ENCODE measurements around the gene TSGA10IP.
A peak's percentile ranks its signal among the peaks of the same experiment; 100 is the strongest.

Gene TSGA10IP

DNA sequence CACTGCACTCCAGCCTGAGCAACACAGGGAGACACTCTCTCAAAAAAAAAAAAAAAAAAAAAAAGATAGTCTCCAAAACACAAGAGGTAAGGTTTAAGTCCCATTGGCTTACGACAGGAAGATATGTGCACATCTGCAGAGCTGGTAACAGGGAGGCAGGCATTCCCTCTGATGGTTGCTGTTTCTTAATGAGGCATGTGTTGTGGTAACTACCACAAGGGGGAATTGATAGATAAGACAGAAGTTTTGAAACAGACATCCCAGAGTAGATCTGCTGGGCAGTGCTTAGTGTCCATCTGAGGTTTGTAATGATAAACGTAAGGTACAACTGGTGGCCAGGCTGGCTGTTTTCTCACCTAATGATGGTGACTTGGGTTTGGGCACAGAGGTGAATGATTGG lies 52.0 kb downstream of the TSGA10IP start:
- H3K27ac ChIP-seq: no peak overlapping the region

DNA sequence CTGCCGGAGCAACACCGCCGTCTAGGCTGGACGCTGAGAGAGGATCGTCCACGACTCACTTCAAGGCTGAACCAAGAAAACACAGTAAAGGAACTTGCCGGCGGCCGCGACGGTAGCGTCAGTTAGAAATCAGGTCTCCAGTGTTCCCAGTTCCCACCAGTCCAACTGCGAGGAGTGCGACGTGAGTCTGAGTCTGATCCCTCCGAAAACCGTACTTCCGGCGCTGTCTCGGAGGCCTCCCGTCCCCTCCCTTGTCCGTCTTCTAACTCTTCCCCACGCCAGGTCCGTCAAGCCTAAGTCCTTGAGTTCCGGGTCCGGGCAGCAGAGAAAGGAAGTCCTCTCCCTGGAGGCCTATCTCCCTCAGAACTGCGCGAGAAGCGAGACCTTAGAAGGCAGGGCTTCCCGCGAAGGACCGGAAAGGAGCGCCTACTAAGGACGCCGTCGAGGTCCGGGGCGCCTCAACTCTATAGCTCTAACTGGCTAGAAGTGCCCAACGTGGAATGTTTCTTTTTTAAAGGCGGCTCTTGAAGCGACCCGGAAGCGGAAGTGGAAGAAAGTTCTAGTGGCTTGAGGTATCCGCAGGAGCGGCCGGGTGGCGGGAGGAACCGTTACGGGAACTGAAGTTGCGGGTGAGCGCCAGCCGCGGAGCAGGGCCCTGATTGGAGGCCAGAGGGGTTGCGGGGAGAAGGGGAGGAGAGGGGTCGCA lies 56.8 kb downstream of the TSGA10IP start, which contains the start of the genes BANF1 and EIF1AD:
Gene BANF1, plus strand, starts transcription at position 562 of the 706 bp plus-strand sequence. CDS start 748 bp downstream, outside the sequence.
Gene EIF1AD, minus strand, starts transcription at position 216 of the 706 bp plus-strand sequence. CDS start 1,768 bp downstream, outside the sequence.
- Histone ChIP-seq H3K27ac (peak within 1 kb of the TSS; percentile 43 to 98 (median 92)), H3K4me3 (peak within 1 kb of the TSS; percentile 54 to 96 (median 92))

More for the DNA sequence above, 52.0 kb downstream of the TSGA10IP start:
- H3K4me3 ChIP-seq: no peak overlapping the region

DNA sequence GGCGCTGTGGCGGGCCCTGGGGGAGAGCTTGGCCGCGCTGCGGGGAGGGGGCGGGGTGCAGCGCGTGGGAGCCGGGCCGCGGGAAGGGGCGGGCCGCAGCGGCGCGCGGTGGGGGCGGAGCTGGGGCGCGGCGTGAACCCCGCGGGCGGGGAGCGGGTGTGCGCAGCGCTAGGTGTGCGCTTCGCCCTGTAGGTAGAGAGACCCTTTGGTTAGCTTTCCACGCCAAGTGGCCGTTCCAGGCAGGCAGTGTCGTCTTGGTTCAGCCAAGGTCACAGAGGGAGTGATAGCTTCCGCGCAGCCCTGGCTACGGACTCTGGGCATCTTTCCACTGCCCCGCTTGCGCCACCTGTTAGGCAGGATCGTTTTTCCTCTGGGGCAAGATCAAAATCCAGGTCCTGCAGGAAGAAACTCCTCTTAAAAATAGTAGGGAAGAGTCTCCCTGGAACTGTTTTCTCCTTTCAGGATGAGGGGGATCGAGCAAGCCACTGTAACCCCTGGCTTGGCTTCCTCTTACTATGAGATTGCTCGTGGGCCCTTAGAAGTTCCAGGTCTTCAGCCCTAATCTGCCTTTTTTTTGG lies 57.5 kb downstream of the TSGA10IP start:
- peak overlapping the region; percentile 43 to 98 (median 92) for H3K27ac ChIP-seq
- H3K4me3 ChIP-seq: peak overlapping the region; percentile 54 to 96 (median 92)

DNA sequence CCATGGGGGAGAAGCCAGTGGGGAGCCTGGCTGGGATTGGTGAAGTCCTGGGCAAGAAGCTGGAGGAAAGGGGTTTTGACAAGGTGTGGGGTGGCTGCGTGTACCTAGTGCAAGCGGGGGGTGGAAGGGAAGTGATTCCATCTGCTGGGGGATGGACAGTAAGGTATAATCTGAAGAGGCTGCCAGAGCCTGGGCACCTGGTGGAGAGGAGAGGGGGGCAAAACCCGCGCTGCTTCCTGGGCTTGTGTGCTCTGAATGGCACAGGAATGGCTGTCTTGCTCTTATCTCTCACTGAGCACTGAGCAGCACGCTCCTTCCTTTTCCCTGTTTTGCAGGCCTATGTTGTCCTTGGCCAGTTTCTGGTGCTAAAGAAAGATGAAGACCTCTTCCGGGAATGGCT lies 58.0 kb downstream of the TSGA10IP start:
- Histone ChIP-seq H3K4me3 (peak overlapping the region; percentile 54 to 96 (median 92)), H3K27ac (peak overlapping the region in 16 of 21 experiments; percentile 86 to 98 (median 92))

DNA sequence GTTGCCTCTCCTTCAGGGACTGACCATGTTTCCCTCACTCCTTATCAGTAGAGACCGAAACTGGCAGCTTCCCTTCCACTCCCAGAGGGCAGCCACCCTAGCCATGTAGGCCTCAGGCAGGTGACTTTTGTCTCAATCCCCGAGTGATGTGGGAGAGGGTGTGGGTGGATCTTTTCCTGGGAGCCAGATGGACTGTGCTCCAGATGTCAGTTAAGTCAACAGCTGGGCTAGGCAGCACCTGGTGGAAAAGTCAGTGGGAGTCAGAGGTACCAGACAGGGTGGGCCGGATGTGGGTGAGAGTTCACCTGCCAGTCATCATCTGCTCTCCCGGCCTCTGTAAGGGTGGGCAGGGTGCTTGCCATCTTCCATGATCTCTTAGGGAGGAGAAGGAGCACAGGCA lies 58.9 kb downstream of the TSGA10IP start:
- H3K4me3 ChIP-seq: no peak overlapping the region

DNA sequence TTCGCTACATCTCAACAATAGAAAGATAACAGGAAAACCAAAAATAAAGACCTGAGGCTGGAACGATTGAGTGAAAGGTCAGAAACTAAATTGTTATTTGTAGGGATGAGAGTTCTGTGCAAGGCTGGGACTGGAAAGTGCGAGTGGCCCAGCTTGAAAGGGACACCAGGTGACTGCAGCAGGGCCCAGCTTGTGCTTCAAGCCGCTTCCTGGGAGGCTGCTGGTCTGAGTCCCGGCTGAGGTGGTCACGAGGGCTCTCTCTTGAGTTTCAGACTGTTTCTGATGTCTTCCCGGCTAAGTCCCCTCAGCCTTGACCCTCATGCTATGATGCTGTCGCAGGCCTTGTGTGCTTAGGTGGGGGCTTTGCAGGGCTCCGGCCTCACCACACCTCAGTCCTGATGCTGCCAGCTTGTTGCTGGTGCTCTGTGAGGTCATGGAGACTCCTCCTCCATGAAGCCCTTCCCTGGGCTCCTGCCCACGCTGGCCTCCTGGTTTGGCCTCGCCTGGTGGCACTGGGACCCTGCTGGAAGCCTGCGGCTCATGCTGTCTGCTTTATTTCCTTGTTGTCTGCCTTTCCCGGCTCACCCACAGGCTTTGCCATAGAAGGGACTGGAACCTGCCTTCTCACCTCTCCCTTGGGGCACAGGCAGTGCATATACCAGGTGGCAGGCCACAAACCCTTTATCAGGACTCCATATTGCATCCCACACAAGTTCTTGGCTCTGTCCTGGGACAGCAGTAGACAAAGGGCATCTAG lies 61.0 kb downstream of the TSGA10IP start:
- Histone ChIP-seq H3K4me3 (no peak overlapping the region), H3K27ac (peak overlapping the region in 2 of 21 experiments; percentile 0 to 71)

More for the DNA sequence above, 58.9 kb downstream of the TSGA10IP start:
- no peak overlapping the region for H3K27ac ChIP-seq

DNA sequence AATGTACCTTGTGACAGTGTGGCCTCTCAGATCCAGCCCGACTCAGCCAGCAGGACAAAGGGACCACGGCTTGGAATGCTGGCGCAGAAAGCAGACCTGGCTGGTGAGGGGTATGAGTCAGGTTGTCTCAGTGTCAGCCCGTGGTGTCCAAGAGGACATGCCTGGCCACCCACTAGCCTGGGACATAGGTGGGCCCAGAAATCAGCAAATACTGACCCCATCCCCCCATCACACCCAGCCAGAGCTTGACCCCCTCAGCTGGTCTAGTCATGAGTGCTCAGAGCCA lies 61.6 kb downstream of the TSGA10IP start:
- Histone ChIP-seq H3K4me3 (no peak overlapping the region), H3K27ac (peak overlapping the region in 3 of 21 experiments; percentile 0 to 71 (median 3))

DNA sequence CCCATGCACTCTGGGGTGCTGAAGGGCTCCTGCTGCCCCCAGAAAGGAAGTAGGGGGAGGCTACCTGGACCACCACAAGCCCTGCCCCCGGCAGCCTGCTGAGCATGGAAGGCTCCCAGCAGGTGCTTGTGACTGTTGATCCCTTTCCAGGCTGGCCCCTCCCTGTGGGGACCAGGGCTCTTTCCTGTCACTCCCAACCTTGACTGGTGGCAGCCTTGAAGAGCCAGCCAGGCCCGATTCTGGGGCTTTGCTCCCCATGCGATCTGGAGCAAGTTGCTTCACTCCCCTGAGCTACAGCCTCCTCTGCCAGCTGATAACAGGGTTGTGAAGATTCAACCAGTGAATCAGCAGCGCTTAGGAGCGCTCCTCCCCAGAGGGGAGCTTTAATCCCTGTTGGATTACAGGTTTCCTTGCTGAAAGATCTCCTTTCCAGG lies 61.9 kb downstream of the TSGA10IP start:
- H3K4me3 ChIP-seq: no peak overlapping the region
- H3K27ac ChIP-seq: peak overlapping the region in 3 of 21 experiments; percentile 1 to 71 (median 41)

DNA sequence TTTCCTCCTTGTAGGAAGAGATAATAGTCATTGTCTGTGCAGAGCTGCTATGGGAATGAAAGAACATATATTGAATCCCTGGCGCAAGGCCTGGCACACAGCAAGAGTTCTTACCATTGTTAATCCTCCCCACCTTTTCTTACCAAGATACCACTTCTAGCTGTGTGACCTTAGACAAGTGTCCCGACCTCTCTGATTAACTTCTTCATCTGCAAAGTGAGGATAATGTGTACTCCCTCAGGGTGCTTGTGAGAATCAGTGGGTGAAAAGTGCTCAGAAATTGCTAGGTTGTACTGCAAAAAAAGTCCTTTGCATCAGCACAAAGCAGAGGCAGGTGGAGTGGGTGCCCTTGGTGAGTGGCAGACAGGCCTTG lies 62.8 kb downstream of the TSGA10IP start:
- H3K27ac ChIP-seq: peak overlapping the region in 5 of 21 experiments; percentile 1 to 52 (median 31)
- H3K4me3 ChIP-seq: no peak overlapping the region

DNA sequence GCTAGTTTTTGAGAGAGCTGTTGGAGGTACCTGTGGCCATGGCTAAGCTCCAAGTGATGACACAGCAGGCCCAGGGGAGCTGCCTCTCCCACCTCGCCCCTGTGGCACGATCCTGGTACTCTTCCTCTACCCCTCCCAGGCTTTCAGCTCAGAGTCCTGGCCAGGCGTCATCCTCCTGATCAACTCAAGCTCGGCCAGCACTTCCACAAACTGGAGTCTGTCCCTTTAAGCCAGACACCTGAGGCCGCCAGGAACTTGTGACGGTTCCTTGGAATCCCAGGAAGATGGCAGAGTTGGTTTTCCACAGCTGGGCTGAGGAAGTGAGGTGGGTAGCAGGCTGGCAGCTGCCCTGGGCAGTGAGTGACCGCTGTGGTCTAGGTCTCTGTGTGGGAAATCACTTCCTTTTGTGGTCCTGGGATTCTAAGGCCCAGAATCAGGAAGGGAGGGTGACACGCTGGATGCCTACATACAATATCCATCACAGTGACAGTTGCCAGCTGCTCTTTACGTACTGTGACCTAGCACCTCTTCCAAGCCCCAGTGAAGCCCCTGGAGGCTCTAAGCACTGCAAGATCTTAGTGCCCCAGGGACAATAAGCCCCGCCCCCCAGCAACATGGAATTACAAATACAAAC lies 63.3 kb downstream of the TSGA10IP start:
- H3K4me3 ChIP-seq: no peak overlapping the region
- peak overlapping the region in 7 of 21 experiments; percentile 2 to 52 (median 31) for H3K27ac ChIP-seq

Measured in skin epidermis (tissue), 12 donors.